Peyer's patch (tissue), 4 donors: ENCODE data around the gene EXOC3.

ENCODE experiments used
- POLR2A ChIP-seq, 2 donors: fragments of 450-650 bp; IDR thresholded peaks; one replicate each; pipeline ENCODE4 v1.5.1; 2017; ENCODE audit warnings: antibody characterized with exemption in 2 of 2, mild to moderate bottlenecking in 2 of 2, moderate library complexity in 2 of 2
- TF ChIP-seq, protein P1 (sequence below), 6 experiments: fragments of 450-650 bp in 4 of 6; fragments of 200-600 bp in 2 of 6; sonication (generic) in 1 of 6; IDR thresholded peaks; one replicate each; pipeline ENCODE4 v1.5.1; 2017 to 2019; ENCODE audit warnings: antibody characterized with exemption in 6 of 6, mild to moderate bottlenecking in 3 of 6, moderate library complexity in 1 of 6

DNA sequence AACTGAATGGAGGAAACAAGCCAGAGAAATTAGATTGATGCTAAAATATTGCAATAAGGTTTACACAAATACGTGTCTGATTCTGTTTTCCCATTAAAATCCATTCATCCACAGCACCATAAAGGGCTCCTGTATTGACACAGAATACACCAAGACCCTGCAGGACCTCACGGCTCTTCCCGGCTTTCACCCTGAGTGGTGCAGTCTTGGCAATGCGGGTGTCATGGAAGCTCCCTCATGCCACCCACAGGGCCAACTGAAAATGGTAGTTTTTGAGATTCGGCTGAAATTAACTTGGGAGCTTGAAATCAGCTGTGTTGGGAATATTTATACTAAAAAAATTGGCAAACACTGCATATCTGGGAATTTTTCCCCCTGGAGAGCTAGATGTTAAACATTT is 17.3 kb upstream of the EXOC3 start:
- TF ChIP-seq, protein P1, sequence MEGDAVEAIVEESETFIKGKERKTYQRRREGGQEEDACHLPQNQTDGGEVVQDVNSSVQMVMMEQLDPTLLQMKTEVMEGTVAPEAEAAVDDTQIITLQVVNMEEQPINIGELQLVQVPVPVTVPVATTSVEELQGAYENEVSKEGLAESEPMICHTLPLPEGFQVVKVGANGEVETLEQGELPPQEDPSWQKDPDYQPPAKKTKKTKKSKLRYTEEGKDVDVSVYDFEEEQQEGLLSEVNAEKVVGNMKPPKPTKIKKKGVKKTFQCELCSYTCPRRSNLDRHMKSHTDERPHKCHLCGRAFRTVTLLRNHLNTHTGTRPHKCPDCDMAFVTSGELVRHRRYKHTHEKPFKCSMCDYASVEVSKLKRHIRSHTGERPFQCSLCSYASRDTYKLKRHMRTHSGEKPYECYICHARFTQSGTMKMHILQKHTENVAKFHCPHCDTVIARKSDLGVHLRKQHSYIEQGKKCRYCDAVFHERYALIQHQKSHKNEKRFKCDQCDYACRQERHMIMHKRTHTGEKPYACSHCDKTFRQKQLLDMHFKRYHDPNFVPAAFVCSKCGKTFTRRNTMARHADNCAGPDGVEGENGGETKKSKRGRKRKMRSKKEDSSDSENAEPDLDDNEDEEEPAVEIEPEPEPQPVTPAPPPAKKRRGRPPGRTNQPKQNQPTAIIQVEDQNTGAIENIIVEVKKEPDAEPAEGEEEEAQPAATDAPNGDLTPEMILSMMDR (IDR thresholded peaks at IDR 0.05), result peak in 3 of 6 experiments; percentile 9 to 23 (median 11)
- no peak for TF ChIP-seq POLR2A (IDR thresholded peaks at IDR 0.05)
